Progenitor cell of endocrine pancreas (in vitro differentiated cells): Measurements from ENCODE around the gene IL6R. TPM values are rescaled to one million over a fixed set of nuclear protein-coding genes. Genes with fewer than 3 reads are reported as not detected.
"Not testable (repeated sequence)": the region's sequence is repeated elsewhere in the genome, so short reads cannot be mapped to it uniquely, and the experiment has no call there.

Experiments
- DNase-seq: peaks from one replicate; pipeline ENCODE4 v3.0.0; 2021; ENCODE audit warnings: low spot score; ENCODE audit not compliant: unreplicated experiment
- H3K27ac Mint-ChIP-seq: 2 replicates; pipeline ENCODE4 v1.8.0; 2021; ENCODE audit warnings: mild to moderate bottlenecking, moderate library complexity, mixed read lengths
- H3K27me3 Mint-ChIP-seq: 2 replicates; pipeline ENCODE4 v1.8.0; 2021; ENCODE audit warnings: mixed read lengths
- H3K36me3 Mint-ChIP-seq: 2 replicates; pipeline ENCODE4 v1.8.0; 2022; ENCODE audit warnings: mixed read lengths; ENCODE audit not compliant: insufficient read depth
- H3K4me1 Mint-ChIP-seq: 2 replicates; pipeline ENCODE4 v1.8.0; 2021; ENCODE audit warnings: low read depth, mixed read lengths
- H3K4me3 Mint-ChIP-seq: 2 replicates; pipeline ENCODE4 v1.8.0; 2021; ENCODE audit warnings: low read depth, mild to moderate bottlenecking, moderate library complexity, mixed read lengths
- H3K9me3 Mint-ChIP-seq: 2 replicates; pipeline ENCODE4 v1.8.0; 2021; ENCODE audit warnings: low read depth, mixed read lengths
- CTCF ChIP-seq: fragments of 200-600 bp; sonication (generic); IDR thresholded peaks from one replicate; pipeline ENCODE4 v1.5.0; 2021; ENCODE audit warnings: antibody characterized with exemption, mild to moderate bottlenecking; ENCODE audit not compliant: unreplicated experiment
- total RNA-seq: library from RNA; stranded (reverse); gene quantifications from 2 replicates; pipeline ENCODE4 v1.2.1, GENCODE V29; 2021

IL6R gene
- total RNA-seq, 1 donor from 2014 or later: 3.1 TPM

GRCh38 chr1:154485106-154485505 lies 80.0 kb downstream of the IL6R start:
- Mint-ChIP-seq H3K4me1 (no peaks in the 10 kb centered on the region), H3K27ac (no peak overlapping the region)
- TF ChIP-seq CTCF: no peak

GRCh38 chr1:154485910-154486496 lies 80.9 kb downstream of the IL6R start:
- no peak for DNase-seq
- H3K36me3 Mint-ChIP-seq: no peaks in the 10 kb centered on the region
- H3K27me3 Mint-ChIP-seq: peaks cover 36% of the 10 kb centered on the region
- TF ChIP-seq CTCF: no peak
- no peak overlapping the region for H3K4me3 Mint-ChIP-seq
- H3K4me1 Mint-ChIP-seq: no peaks in the 10 kb centered on the region
- no peak overlapping the region for H3K27ac Mint-ChIP-seq
- H3K9me3 Mint-ChIP-seq: no peaks in the 10 kb centered on the region

More at GRCh38 chr1:154485106-154485505, 80.0 kb downstream of the IL6R start:
- H3K36me3 Mint-ChIP-seq: no peaks in the 10 kb centered on the region
- peaks cover 27% of the 10 kb centered on the region for H3K27me3 Mint-ChIP-seq
- no peak for DNase-seq
- no peak overlapping the region for H3K4me3 Mint-ChIP-seq
- H3K9me3 Mint-ChIP-seq: no peaks in the 10 kb centered on the region

GRCh38 chr1:154486756-154487155 lies 81.6 kb downstream of the IL6R start:
- H3K36me3 Mint-ChIP-seq, H3K9me3 Mint-ChIP-seq, H3K4me1 Mint-ChIP-seq, H3K27ac Mint-ChIP-seq, H3K4me3 Mint-ChIP-seq, DNase-seq: not testable (repeated sequence)
- H3K27me3 Mint-ChIP-seq: peaks cover 44% of the 10 kb centered on the region

- Mint-ChIP-seq H3K4me1 (peaks cover 2% of the 10 kb centered on the region), H3K36me3 (no peaks in the 10 kb centered on the region), H3K27ac (no peak overlapping the region), H3K27me3 (peaks cover 53% of the 10 kb centered on the region), H3K9me3 (no peaks in the 10 kb centered on the region), H3K4me3 (no peak overlapping the region)
- no peak for DNase-seq
- TF ChIP-seq CTCF: no peak
Measured at GRCh38 chr1:154488922-154489321, 83.8 kb downstream of the IL6R start.

- Mint-ChIP-seq H3K4me3 (no peak overlapping the region), H3K27me3 (peaks cover 49% of the 10 kb centered on the region), H3K36me3 (no peaks in the 10 kb centered on the region), H3K27ac (no peak overlapping the region), H3K9me3 (no peaks in the 10 kb centered on the region), H3K4me1 (peaks cover 2% of the 10 kb centered on the region)
- TF ChIP-seq CTCF: no peak
- DNase-seq: no peak
Measured at GRCh38 chr1:154489695-154490274, 84.6 kb downstream of the IL6R start.

- Mint-ChIP-seq H3K9me3 (no peaks in the 10 kb centered on the region), H3K4me1 (peaks cover 2% of the 10 kb centered on the region), H3K36me3 (no peaks in the 10 kb centered on the region), H3K27me3 (peaks cover 49% of the 10 kb centered on the region), H3K27ac (no peak overlapping the region), H3K4me3 (no peak overlapping the region)
- no peak for DNase-seq
- no peak for TF ChIP-seq CTCF
Measured at GRCh38 chr1:154490317-154490716, 85.2 kb downstream of the IL6R start.
